GM10266 (cell line): Measurements from ENCODE around the gene OR4A47.
"Not testable (repeated sequence)": the region's sequence is repeated elsewhere in the genome, so short reads cannot be mapped to it uniquely, and the experiment has no call there.

Source experiments
- DNase-seq: peaks from one replicate; pipeline ENCODE4 v3.0.0; 2012; ENCODE audit errors: extremely low spot score
- CTCF ChIP-seq: IDR thresholded peaks from 2 replicates; pipeline ENCODE4 v1.5.1; 2012; ENCODE audit warnings: mild to moderate bottlenecking, low read depth; ENCODE audit not compliant: control insufficient read depth, insufficient read depth; ENCODE audit errors: missing control alignments

OR4A47 gene

DNA sequence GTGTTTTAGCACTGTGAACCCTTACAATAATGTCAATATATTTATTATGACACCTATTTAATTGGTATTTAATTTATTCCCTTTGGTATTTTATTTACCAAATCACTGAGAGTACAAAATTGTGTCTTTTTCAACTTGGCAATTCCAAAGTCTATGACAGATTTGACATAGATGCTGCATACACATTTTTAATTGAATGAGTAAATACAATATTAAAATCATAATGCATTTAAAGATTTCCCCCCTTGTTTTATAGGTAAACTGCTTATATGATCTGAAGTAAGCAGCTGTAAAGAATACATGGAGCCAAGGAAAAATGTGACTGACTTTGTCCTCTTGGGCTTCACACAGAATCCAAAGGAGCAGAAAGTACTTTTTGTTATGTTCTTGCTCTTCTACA is at the start of gene OR4A47:
Gene OR4A47 (plus strand): TSS at position 301 of the 400 bp plus-strand sequence. CDS start 0 bp downstream, at position 301.
- not testable (repeated sequence) for DNase-seq

GRCh38 chr11:48455909-48456308 is 32.7 kb upstream of the OR4A47 start:
- DNase-seq: not testable (repeated sequence)

DNA sequence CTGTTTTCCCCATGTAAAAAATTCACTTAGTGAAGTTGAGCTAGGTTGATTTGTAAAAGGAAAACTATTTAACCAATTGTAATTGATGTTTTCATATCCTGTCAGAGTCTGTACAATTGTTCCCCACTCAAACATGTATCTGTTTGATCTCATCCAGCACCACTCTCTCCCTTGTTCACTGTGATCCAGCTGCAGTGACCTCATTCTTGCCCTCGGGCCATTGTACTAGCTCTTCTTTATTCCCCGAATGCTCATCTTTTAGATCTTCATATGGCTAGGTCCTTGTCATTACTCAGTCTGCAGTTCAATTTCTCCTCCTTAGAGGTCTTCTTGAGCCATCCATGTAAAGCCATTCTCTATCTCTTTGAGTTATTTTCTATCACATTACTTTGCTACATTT is 14.6 kb upstream of the OR4A47 start:
- not testable (repeated sequence) for DNase-seq

DNA sequence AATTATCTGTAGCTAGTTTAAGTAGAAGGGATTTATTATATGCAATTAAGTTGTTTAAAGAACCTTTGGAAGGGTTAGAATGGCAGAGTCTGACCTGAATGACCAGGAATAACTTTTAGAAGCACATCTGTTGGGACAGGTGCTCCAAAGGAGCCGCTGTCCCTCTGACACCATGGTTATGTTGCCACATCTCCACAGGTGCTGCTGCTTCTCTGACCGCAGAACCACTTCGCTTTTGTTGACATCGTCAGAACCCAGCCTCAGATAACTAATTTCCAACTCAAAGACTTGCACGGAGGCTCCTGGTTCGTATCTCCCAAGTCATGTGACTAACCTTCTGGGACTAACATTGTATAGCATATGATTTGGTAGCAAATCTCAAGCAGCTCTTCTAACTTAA is 13.9 kb upstream of the OR4A47 start:
- not testable (repeated sequence) for DNase-seq

DNA sequence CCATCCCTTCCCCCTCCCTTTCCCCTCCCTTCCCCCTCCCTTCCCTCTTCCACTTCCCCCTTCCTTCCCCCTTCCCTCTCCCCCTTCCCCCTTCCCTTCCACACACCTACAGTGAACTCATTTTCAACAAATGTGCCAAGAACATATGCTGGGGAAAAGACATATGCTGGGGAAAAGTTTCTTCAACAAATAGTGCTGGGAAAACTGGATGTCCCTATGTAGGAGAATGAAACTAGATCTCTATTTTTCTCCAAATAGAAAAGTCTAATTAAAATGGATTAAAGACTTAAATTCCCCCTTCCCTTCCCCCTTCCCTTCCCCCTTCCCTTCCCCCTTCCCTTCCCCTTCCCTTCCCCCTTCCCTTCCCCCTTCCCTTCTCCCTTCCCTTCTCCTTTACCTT is 17.6 kb downstream of the OR4A47 start:
- DNase-seq: not testable (repeated sequence)

GRCh38 chr11:48538991-48539390 is 50.4 kb downstream of the OR4A47 start:
- DNase-seq: no peak
- no peak for TF ChIP-seq CTCF
